A549 (cell line): Measurements from ENCODE around the gene POLR3E.

Source experiments
- CBX2 ChIP-seq: fragments of 200-600 bp; sonication (generic); IDR thresholded peaks from 2 replicates; pipeline ENCODE4 v1.6.1; 2016; ENCODE audit warnings: low read depth, mild to moderate bottlenecking, borderline replicate concordance
- CTCF ChIP-seq: fragments of >200 bp; sonication (Bioruptor Twin); formaldehyde crosslinking; IDR thresholded peaks from 3 replicates; pipeline ENCODE4 v1.5.1; 2016
- ELK1 ChIP-seq: fragments of 150-350 bp; IDR thresholded peaks from 2 replicates; pipeline ENCODE4 v1.6.1; 2014; ENCODE audit warnings: low read depth, mild to moderate bottlenecking, low read length
- EP300 ChIP-seq, 2 experiments: fragments of >200 bp; sonication (Bioruptor Twin); formaldehyde crosslinking; IDR thresholded peaks; 2 replicates in 1 of 2; 3 replicates in 1 of 2; pipeline ENCODE4 v1.6.1; 2016 to 2017
- HOXA7 ChIP-seq: fragments of 250-450 bp; sonication (Bioruptor Pico); IDR thresholded peaks from 2 replicates; pipeline ENCODE4 v1.5.0; 2020; ENCODE audit warnings: mild to moderate bottlenecking, moderate library complexity
- POLR2A ChIP-seq: IDR thresholded peaks from 2 replicates; pipeline ENCODE4 v1.6.1; 2012; ENCODE audit warnings: mild to moderate bottlenecking, low read length
- RAD21 ChIP-seq, 2 experiments: fragments of >200 bp in 1 of 2; sonication (Bioruptor Twin) in 1 of 2; formaldehyde crosslinking in 1 of 2; IDR thresholded peaks in 1 of 2; conservative IDR thresholded peaks in 1 of 2; 2 replicates in 1 of 2; 3 replicates in 1 of 2; pipeline ENCODE4 v1.6.1; 2012 to 2018; ENCODE audit warnings: inconsistent platforms in 1 of 2
- RARB ChIP-seq: fragments of 250-450 bp; sonication (Bioruptor Pico); IDR thresholded peaks from 2 replicates; pipeline ENCODE4 v1.8.0; 2021; ENCODE audit warnings: mild to moderate bottlenecking, moderate library complexity
- RFX5 ChIP-seq: fragments of 450-650 bp; IDR thresholded peaks from 2 replicates; pipeline ENCODE4 v1.7.1; 2014; ENCODE audit warnings: antibody characterized with exemption, mild to moderate bottlenecking, moderate library complexity
- RNF2 ChIP-seq: fragments of 200-600 bp; sonication (generic); IDR thresholded peaks from 2 replicates; pipeline ENCODE4 v1.6.1; 2016; ENCODE audit warnings: low read depth, mild to moderate bottlenecking, antibody characterized with exemption, moderate library complexity, borderline replicate concordance
- SREBF2 ChIP-seq: fragments of 450-650 bp; IDR thresholded peaks from 2 replicates; pipeline ENCODE4 v1.6.1; 2014; ENCODE audit warnings: mild to moderate bottlenecking, moderate library complexity
- USF2 ChIP-seq: fragments of 450-650 bp; IDR thresholded peaks from 2 replicates; pipeline ENCODE4 v1.6.1; 2014; ENCODE audit warnings: antibody characterized with exemption
- ZFP36 ChIP-seq: fragments of 450-650 bp; IDR thresholded peaks from 2 replicates; pipeline ENCODE4 v1.6.1; 2014; ENCODE audit warnings: borderline replicate concordance; ENCODE audit not compliant: partially characterized antibody
- TF ChIP-seq, protein P1 (sequence below): IDR thresholded peaks from 2 replicates; pipeline ENCODE4 v1.6.1; 2012

DNA sequence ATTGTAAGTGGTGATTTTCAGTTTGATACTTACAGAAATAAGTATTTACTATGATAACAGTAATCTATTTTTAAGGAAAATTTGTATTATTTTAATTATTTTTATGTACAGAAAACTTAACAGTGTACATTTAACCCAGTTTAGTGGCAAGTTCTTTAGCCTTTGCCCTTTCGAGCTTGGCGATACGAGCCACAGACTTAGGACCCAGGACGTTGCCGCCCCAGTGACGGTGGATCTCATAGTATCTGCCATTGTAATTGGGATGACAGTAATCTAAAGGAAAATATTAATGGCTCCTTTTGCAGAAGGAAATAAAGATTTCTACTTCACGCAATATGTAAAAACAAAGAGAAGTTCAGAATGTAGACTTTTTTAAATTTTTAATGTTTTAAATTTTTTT is 82.4 kb downstream of the POLR3E start:
- TF ChIP-seq CTCF (no peak), ZFP36 (no peak), RARB (CRISPR knock-in tag) (no peak), RFX5 (no peak), POLR2A (no peak), CBX2 (no peak), RAD21 (conservative IDR thresholded peaks at IDR 0.05 in 1 of 2, IDR thresholded peaks at IDR 0.05 in 1 of 2) (no peak), SREBF2 (no peak), ELK1 (no peak), USF2 (no peak), EP300 (IDR thresholded peaks at IDR 0.05) (no peak), HOXA7 (CRISPR knock-in tag) (no peak), RNF2 (no peak)
- TF ChIP-seq, protein P1, sequence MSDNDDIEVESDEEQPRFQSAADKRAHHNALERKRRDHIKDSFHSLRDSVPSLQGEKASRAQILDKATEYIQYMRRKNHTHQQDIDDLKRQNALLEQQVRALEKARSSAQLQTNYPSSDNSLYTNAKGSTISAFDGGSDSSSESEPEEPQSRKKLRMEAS = no peak
